ENCODE measurements around the gene AHRR. TPM values are rescaled to one million over a fixed set of nuclear protein-coding genes. Genes with fewer than 3 reads are reported as not detected.
A peak's percentile ranks its signal among the peaks of the same experiment; 100 is the strongest.

The AHRR gene
- total RNA-seq, 1 donor from 2014 or later = 8.4 TPM

DNA sequence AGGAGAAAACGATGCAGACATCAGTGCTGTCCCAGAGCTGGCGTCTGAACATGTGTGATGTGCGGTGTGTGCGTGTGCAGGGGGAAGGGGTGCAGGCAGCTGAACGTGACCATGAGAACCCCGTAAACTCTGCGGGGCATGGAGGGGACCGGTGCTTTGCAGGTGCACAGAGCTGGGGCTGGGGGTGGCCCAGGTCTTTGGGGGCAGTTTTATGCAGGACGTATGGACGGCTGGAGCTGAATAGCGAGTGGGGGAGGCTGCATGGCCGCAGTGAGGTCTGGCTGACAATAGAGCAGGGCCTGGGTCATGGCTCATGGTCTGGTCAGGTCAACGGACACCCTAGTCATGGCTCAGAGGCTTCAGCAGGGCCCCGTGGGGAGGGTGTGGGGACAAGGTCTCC lies 118.1 kb downstream of the AHRR start:
- DNase-seq (no peak), ATAC-seq (no peak)
- Histone ChIP-seq H3K4me3 (no peak overlapping the region), H3K27ac (no peak overlapping the region), H3K36me3 (no peaks in the 10 kb centered on the region), H3K27me3 (ENCODE audit: low read depth) (no peaks in the 10 kb centered on the region), H3K4me1 (peaks cover 19% of the 10 kb centered on the region), H3K9me3 (no peaks in the 10 kb centered on the region)
- intact Hi-C loops (cut with DNase I) = no loop called here
- TF ChIP-seq CTCF (IDR thresholded peaks at IDR 0.05) = no peak

DNA sequence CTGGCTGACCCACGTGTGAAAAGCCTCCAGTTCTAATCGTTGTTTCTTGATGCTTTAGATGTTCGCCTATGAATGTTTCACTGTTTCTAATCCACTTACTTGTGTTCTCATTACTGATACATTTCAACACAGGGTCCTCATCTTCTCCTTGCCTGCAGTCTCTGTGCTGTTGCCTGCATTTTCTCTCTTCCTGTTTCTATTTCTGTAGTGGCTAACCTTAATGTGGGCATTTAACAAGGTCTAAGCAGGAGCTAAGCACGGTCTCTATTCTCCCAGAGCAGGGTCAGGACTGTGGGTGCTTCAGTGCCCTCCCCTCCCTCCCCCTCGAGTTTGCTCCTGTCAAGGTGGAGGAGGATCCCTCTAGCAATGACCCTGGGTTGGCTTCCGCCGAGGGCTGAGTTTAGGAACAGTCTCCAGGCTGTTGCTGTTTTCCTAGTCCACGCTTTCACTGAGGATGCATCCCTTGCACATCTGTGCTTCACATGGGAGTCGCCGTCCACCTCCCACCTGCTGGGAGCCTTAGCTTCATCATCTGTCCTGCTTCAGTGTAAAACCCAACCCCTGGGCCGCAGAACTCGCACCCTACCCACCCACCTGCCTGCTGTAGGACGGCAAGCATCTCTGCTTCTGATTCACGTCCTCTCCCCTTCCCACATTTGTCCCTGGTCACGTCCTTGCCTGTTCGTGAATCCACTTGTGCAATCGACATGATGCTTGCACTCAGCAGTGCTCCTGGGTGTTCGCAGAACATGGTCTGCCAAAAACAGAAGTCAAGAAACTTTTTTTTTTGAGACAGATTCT lies 119.1 kb downstream of the AHRR start:
- intact Hi-C loops (cut with DNase I) = no loop called here
- Histone ChIP-seq H3K36me3 (peaks cover 1% of the 10 kb centered on the region), H3K27ac (no peak overlapping the region), H3K27me3 (ENCODE audit: low read depth) (no peaks in the 10 kb centered on the region), H3K9me3 (no peaks in the 10 kb centered on the region), H3K4me1 (peaks cover 24% of the 10 kb centered on the region), H3K4me3 (no peak overlapping the region)
- DNase-seq (no peak), ATAC-seq (no peak)
- TF ChIP-seq CTCF (IDR thresholded peaks at IDR 0.05) = no peak

DNA sequence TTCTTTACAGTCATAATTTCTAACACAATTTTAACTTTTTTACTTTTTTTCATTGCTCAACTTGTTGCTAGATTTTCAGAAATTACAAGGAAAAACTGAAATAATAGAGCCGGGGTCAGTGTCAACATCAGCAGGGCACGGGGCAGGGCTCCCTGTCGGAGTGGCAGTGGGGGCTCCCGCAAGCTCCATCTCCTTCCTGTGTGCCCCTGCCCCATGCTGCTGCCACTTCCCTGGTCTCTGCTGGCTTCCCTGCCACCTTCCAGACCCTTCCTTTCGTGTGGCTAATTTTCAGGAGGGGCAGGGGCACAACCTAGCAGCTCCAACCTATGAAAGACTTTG lies 120.5 kb downstream of the AHRR start:
- intact Hi-C loops (cut with DNase I) = no loop called here
- peak overlapping the region; percentile 94 for H3K4me3 ChIP-seq
- peaks cover 24% of the 10 kb centered on the region for H3K4me1 ChIP-seq
- DNase-seq = no peak
- no peak overlapping the region for H3K27ac ChIP-seq
- TF ChIP-seq CTCF (IDR thresholded peaks at IDR 0.05) = no peak
- H3K36me3 ChIP-seq = peaks cover 13% of the 10 kb centered on the region
- ATAC-seq = no peak
- H3K27me3 ChIP-seq (ENCODE audit: low read depth) = no peaks in the 10 kb centered on the region
- H3K9me3 ChIP-seq = no peaks in the 10 kb centered on the region

DNA sequence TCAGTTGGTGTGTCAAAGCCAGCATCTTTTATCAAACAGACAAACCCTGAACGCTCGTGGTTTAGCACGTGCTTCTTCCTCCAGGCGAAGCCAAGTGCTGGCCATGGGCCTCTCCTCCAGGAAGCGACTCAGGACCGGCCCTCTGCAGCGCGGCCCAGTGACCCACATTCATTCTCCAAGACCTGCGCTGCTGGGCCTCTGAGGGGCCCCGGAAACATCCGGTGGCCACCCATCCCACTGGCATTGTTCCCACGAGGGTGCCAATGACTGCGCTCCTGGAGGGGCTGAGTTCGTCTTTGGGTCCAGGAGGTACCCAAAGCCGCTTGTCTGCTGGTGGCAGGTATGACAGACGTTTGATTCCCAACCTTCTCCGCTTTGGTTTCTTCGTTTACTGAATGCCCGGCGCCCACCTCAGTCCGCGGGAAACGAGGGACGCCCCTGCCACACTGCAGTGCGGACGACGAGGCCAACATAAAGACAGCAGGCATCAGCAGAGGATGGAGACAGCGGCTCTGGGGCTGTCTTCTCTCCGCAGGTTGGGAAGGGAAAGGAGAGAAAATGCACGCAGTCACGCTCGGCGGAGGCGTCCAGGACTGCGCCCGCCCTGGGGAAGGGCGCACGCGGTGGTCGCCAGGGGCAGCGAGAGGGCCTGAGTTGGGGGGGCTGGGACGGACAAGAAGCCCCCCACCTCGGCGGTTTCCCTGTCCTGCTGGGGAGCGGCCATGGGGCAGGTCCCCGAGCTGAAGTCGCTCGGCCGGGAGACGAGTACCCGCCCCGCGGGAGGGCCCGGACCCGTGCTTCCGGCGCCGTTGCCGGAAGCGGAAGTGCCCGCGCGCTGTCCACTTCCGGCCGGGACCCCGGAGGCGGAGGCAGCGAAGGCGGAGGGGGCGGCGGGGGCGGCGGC lies 121.1 kb downstream of the AHRR start, which contains the start of gene EXOC3:
Gene EXOC3 (plus strand): TSS at position 842 of the 904 bp plus-strand sequence. CDS start 3,030 bp downstream, outside the sequence.
- DNase-seq = peak; percentile 84

More for the DNA sequence above, 121.1 kb downstream of the AHRR start, which contains the start of gene EXOC3:
- H3K9me3 ChIP-seq = no peaks in the 10 kb centered on the region
- no peak for TF ChIP-seq CTCF (IDR thresholded peaks at IDR 0.05)
- intact Hi-C loops (cut with DNase I) = no loop called here
- H3K4me1 ChIP-seq = peaks cover 24% of the 10 kb centered on the region
- H3K27me3 ChIP-seq (ENCODE audit: low read depth) = no peaks in the 10 kb centered on the region
- H3K27ac ChIP-seq = peak within 1 kb of the TSS; percentile 90
- peak; percentile 93 to 98 for ATAC-seq
- peak within 1 kb of the TSS; percentile 94 for H3K4me3 ChIP-seq
- peaks cover 19% of the 10 kb centered on the region for H3K36me3 ChIP-seq

Measured in lower lobe of right lung (tissue), 2 donors.